Measurements from ENCODE around the gene SWI5.

- TF ChIP-seq POLR2A (IDR thresholded peaks at IDR 0.05) (no peak), CTCF (IDR thresholded peaks at IDR 0.05) (no peak)
Measured at GRCh38 chr9:128275198-128276007, 673 bp upstream of the SWI5 start, which contains the start of gene GOLGA2.

All from Peyer's patch (tissue), 4 donors.